Fibroblast of skin of abdomen (primary cell): ENCODE measurements around the gene ADGRV1.
"Not testable (repeated sequence)": the region's sequence is repeated elsewhere in the genome, so short reads cannot be mapped to it uniquely, and the experiment has no call there.

Experiments
- DNase-seq: peaks from one replicate; pipeline ENCODE4 v3.0.0-alpha.2; 2013

ADGRV1 gene

DNA sequence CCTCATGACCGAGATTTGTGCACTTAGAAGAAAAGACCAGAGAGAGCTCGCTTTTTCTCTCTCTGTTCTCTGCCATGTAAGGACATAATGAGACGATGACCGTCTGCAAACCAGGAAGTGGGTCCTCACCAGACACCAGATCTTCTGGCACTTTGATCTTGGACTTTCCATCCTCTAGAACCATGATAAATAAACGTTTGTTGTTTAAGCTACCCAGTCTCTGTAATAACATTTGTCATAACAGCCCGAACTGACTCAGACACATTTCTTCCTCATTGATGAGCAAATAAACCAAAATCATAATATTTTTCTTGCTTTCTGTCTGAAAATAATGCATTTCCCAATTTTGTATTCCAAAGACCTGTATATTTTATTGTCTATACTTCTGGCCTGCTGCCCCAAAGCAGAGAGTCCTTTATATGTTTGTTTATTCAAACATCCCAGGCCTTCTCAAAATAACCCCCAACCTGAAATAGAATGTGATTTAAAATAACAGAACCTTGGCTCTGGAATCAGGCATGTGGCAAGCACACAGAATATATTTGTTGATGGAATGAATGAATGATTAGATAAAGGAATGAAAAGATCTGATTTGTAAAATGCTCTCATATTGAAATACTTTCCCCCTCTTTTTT lies 396.5 kb downstream of the ADGRV1 start:
- no peak for DNase-seq

DNA sequence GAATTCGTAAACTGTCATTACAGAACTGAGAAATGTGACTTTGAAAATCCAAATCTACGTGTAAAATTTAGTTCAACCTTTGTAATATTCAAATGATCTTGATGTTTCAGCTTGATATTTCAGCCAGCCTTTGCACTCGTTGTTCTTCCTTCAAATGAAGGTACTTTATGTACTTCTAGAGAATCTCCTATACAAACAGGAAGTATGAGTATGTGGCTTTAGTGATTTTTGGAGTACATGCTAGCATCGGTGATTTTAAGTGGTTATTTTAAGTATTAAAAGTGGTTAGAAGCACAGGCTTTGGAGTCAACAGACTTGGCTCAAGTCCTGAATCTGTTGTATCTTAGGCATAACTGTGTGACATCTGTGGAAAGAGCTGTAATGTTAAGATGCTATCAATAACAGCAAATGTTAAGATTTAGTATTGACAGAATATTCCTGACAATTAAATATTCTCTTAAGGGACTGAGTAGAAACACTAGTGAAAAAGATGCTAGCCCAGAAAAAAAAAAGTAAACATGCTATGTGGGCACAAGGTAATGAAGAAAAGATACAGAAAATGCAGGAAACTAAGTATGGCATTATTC lies 398.0 kb downstream of the ADGRV1 start:
- no peak for DNase-seq

DNA sequence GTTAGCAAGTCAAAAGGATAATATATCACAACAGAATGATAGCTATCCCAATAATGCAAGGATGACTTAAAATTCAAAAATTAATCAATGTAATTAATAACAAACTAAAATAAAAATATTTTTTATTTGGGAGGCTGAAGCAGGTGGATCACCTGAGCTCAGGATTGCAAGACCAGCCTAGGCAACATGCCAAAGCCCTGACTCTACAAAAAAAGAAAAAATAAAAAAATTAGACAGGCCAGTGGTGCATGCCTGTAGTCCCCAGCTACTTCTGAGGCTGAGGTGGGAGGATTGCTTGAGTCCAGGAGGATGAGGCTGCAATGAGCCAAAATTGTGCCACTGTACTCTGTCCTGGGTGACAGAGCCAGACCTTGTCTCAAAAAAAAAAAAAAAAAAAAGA lies 399.3 kb downstream of the ADGRV1 start:
- no peak for DNase-seq

DNA sequence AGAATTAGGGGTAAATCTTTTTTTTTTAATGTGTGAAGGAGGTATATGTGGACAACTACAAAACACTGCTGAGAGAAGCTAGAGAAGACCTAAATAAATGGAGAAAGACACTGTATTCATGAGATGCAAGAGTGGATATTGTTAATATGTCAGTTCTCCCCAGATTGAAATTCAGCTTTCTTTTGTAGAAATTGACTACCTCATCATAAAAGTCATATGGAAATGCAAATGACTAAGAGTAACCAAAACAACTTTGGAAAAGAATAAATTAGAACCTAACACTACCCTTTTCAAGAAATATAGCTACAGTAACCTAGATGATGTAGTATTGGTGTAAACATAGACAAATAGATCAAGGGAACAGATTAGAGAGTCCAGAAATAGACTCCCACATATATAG lies 400.7 kb downstream of the ADGRV1 start:
- DNase-seq = no peak

DNA sequence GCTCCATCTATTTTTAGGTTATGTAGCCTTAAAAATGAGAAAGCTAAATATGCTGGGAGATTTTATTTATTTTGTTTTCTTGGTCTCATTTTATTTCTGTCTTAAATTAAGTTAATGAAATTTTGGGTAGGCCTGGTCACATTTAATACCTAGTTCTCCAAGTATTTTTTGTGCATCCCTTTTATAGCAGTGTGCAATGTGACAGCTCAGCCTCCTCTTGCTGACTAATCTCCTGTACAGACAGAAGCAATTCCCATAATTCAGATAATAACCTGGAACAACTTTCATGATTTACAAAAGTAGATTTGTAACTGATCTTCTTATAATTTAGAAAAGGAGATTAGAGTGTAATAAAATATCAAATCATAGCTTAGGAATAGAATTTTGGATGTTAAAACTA lies 403.9 kb downstream of the ADGRV1 start:
- no peak for DNase-seq

DNA sequence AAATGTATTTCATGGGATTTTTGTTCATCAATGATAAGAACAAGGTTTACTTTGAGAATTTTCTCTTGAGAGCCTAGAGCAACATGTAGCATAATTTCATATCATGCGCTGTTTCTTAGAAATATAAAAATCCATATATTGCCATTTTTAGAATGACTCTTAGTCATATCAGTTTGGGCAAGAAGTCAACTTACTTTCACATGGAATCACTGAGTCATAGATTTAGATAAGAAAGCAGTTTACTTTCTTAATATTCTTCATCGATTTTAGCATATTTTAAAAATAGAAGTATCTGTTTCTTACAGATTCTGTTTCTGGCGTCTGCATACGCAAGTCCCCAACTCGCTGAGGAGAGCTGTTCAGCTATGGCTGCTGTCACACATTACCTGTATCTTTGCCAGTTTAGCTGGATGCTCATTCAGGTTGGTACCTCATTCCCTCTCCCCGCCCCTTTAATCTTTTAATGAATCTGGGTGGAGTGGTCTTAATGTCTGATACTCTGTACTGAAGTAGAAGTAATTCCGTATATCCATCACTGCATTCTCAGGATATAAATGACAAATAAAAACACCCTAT lies 406.6 kb downstream of the ADGRV1 start:
- DNase-seq = no peak

DNA sequence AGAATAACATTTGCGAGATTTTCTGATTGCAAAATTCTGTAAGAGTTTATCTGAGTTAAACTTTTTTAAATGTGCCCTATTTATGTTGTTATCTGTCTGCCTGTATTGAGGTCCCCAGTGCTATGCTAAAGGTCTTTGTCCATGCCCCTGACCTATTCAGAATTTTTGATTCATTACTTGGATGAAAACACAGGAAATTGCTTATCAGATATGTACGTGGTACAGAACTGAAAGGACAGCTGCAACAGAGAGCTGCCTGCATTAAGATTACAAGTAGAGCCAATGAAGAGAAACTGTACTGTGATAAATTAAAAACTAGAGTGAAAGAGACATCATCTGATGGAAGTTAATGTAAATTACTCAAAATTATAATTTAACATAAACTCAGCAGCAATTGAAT lies 408.8 kb downstream of the ADGRV1 start:
- no peak for DNase-seq

DNA sequence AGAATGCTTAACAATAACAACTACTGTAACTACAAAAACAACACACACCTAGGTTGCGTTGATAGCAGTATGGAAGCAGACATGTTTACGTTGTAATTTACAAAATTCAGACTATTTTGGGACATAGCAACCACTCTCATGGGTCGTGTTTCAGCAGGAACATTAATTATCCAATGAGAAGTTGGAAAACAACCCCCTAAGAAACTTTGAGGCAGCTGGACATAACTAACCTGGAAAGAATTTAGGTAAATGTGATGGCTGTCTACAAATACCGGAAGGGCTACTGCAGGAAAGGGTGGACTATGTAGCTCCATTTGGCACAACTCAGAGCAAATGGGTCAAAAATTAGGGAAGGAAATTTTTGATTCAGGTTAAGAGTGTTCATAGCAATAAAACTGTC lies 409.3 kb downstream of the ADGRV1 start:
- DNase-seq = no peak

DNA sequence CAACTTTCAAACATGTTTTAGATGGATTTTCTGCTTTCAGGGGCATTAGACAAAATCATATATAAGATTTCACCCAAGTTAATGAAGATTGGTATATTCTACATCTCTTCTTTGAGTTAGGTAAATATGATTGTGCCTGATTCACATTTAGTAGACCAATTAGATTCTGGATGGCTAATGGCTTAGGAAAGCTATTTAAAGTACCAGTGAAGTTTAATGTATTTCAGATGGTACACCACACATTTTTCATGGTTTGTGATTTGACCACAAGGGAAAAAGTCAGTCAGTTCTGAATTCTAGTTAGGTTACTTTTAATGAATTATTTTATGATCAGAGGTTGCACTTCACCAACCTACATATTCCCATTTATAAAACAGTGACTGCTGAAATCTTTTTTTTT lies 409.7 kb downstream of the ADGRV1 start:
- peak; percentile 12 for DNase-seq

DNA sequence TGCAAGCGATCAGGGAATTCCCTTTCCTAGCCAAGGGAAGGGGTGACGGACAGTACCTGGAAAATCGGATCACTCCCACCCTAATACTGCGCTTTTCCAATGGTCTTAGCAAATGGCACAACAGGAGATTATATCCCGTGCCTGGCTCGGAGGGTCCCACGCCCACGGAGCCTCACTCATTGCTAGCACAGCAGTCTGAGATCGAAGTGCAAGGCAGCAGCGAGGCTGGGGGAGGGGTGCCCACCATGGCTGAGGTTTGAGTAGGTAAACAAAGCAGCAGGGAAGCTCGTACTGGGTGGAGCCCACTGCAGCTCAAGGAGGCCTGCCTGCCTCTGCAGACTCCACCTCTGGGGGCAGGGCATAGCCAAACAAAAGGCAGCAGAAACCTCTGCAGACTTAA lies 411.3 kb downstream of the ADGRV1 start:
- not testable (repeated sequence) for DNase-seq

DNA sequence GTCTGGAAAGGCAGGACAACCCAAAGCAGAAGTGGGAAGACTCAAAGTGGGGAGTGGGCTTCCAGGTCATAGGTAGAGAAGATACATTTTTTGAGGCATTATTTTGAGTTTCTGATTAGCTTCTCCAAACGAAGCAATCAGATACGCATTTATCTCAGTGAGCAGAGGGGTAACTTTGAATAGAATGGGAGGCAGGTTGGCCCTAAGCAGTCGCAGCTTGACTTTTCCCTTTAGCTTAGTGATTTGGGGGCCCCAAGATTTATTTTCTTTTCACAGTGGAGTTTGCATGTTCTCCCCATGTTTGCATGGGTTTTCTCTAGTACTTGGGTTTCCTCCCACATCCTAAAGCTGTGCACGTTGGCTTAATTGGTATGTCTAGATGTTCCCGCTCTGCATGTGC lies 422.6 kb downstream of the ADGRV1 start:
- no peak for DNase-seq

DNA sequence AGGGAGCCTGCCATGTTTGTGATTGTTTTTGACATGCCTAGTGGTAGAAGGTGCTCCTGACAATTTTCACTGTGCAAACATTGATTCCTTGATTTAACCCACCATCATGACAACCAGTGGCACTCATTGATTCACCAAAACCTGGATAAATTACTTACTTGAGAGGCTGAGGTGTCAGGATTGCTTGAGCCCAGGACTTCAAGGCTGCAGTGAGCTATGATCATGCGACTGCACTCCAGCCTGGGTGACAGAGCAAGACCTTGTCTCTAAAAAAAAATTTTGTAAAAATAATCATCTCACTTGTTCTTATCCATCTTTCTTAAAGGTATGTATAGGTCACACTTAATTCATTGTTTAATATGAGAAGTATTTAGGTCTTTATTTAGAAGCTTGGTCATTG lies 423.2 kb downstream of the ADGRV1 start:
- no peak for DNase-seq

DNA sequence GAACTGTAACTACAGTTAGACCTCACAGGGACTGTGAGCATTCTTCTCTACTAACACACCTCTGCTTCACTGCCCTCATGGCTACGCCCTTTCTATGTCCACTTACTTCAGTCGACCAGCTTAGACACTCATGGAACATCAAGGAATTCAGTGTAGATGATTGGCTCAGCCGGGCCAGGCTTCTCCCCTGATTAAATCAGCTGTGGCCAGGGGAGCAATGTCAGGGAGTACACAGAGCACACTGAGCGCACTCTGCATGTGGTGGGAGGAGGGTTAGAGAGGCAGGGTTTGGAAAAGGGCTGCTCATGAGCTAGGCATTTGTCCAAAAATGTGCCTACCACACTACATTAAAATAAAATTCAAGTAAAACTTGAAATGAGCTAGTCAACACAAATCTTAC lies 424.0 kb downstream of the ADGRV1 start:
- DNase-seq = peak; percentile 36

DNA sequence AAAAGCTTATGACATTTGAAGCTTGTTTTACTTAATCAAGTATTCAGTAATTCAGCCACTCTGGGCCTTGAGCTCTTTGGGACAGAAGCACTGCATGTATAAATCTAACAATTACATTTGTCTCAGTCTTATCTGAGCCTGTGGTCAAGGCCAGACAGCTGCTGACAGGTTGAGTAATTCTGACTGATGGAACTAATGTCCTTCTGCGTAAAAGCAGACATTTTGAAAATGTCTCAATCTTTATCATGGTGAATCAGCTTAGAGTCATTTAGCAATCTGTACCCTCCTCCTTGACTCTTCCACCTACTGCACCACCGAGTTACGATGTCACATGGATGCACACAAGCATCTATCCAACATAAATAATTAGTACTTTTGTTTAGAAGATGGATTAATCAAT lies 424.6 kb downstream of the ADGRV1 start:
- DNase-seq = peak; percentile 89

DNA sequence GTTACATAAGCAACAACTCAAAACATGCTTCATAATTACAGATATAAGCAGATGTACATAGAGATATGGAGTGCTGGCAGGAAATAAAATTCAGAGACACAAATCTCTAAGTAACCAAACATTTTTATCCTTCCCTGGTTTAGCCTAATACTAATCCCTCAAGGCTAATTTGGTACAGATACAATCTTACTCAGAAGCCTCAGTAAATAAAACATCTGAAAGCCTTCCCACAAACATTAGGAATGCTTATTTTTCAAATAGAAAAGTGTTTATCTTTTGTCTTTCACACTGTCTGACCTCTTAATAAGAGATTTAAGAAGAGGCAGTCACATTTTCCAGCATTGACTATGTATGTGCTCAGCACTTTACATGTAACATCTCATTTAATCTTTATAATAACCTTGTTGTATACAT lies 425.1 kb downstream of the ADGRV1 start:
- DNase-seq = no peak

DNA sequence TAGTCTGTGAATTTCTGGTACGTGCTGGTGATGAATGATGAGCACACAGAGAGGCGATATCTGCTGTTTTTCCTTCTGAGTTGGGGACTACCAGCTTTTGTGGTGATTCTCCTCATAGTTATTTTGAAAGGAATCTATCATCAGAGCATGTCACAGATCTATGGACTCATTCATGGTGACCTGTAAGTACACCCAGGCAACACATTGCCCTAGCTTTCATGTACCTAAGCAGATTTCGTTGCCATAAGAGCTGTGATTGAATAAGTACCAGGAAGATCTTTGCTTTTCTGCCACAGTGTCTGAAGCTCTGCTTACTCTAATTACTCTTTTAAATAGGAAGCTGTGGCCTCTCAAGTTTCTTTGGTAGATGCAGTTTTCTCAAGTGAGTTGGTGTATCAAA lies 426.7 kb downstream of the ADGRV1 start:
- DNase-seq = no peak

DNA sequence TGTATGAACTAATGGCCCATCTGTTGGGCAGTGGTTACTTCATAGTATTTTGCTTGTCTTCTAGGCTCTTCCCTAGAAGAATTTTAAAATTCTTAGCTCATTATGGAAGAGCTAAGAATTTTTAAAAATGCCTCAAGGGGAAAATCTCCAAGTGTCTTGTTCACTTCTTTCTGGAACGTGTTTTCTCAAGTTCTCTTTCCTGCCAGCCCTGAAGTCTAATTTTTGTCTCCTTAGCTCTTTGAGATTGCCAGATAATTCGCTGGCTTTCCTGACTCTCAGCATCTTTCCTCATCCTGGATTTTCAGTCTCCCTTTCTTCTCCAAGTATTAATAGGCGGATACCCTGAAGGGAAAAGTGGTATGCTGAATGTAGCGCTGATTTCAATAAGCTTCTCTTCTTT lies 429.1 kb downstream of the ADGRV1 start:
- DNase-seq = no peak

DNA sequence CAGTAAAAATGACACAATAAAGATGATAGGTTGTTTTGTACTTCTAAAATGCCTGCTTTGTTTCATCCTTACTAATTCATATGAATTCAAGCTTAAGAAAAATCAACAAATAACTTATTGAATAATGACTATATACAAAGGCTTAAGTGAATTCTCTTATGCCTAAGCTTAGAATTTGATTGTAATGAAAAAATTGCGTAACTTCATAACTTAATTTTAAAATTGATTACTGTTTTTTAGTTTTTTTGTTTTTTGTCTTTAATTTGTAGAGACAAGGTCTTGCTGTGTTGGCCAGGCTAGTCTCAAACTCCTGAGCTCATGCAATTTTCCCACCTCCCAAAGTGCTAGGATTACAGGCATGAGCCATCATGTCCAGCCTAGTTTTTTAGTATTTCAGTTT lies 432.6 kb downstream of the ADGRV1 start:
- DNase-seq = no peak

DNA sequence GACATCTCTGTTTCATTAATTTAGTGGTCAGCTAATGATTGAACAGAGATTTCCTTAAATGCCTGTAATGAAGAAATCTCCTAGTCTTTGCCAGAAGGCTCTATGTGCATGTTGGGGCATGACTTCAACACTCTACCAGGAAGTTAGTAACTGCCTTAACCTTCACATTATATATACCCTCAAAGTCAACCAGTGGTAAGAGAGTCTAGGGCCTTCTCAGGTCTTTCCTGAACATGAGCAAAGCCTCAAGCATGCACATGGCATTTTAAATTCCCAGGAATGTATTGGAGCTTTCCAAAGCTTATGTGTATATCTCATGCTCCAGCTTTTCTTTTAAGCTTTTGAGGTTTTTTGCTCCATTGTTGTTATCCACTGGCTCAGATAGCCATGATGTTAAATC lies 436.2 kb downstream of the ADGRV1 start:
- no peak for DNase-seq

DNA sequence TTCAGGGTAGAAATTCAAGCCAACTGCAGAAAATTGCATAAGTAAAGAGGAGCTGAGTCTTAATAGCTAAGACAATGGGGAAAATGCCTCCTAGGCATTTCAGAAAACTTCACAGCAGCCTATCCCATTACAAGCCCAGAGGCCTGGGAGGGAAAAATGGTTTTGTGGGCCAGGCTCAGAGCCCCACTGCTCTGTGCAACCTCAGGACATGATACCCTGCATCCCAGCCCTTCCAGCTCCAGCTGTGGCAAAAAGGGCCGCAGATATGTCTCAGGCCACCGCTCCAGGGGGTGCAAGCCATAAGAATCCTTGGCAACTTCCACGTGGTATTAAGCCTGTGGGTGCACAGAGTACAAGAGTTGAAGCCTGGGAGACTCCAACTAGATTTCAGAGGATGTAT lies 437.5 kb downstream of the ADGRV1 start:
- DNase-seq = no peak

DNA sequence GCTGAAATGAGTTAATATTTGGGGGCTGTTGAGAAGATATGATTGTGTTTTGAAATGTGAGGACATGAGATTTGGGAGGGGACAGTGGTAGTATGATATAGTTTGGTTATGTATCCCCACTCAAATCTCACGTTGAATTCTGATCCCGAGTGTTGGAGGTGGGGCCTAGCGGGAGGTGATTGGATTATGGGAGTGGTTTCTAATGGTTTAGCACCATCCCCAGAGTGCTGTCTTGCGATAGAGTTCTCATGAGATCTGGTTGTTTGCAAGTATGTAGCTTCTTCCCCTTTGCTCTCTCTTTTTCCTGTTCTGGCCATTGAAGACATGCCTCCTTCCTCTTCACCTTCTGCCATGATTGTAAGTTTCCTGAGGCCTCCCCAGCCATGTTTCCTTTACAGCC lies 438.5 kb downstream of the ADGRV1 start:
- no peak for DNase-seq

DNA sequence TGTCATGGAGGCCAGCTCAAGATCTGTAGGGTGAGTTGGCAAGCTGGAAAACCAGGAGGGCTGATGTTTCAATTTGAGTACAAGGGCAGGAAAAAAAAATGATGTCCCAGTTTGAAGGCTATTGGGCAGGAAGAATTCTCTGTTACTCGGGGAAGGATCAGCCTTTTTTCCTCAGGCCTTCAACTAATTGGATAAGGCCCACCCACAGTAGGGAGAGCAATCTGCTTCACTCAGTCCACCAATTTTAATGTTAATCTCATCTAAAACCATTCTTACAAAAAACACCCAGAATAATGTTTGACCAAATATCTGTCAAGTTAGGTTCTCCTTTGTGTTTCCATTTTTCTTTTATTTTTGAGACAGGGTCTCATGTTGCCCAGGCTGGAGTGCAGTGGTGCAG lies 442.1 kb downstream of the ADGRV1 start:
- DNase-seq = no peak

DNA sequence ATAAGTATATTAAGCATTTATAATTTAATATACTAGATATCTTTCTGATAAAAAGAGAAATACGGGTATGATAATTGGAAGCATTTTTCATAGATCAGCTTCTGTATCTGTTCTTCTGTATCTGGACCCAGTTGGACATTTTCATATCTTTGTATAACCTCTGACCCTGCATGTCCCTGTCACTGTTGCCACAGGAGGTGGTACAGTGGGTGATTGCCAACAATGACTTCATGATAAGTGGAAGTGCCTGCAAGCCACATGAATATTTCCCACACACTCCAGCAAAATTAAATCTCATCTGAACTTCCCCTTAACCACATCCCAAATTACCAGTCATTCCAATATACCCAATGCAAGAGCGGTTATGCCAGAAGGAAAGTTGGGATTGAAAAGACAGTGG lies 448.1 kb downstream of the ADGRV1 start:
- no peak for DNase-seq

DNA sequence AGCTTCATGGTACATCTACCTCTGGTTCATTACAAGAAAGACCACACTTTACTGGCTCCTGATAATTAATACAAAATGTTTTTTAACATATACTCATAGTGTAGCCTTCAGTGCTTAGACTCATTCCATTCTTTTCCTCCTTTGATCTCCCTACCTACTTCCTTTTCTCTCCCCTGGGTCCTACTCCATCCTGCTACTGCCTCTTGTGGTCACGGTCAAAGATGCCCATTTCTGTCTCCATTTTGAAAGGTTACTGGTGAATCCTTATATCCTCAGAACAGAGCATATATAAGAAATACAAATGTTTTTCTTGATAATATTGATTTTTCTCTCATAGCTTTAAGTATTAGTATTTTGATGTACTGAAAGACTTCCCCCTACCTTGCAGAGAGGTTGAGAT lies 448.7 kb downstream of the ADGRV1 start:
- no peak for DNase-seq
